Ascending aorta (tissue), 2 donors: Measurements from ENCODE around the gene PDGFD. TPM values are rescaled to one million over a fixed set of nuclear protein-coding genes. Genes with fewer than 3 reads are reported as not detected.

Experiments
- DNase-seq, 2 donors: peaks; one replicate each; pipeline ENCODE4 v3.0.0-alpha.2; 2019; ENCODE audit warnings: low spot score in 2 of 2
- H3K27ac ChIP-seq, 2 donors: fragments of 200-600 bp; sonication (generic); one replicate each; pipeline ENCODE4 v1.5.1; 2016 to 2017; ENCODE audit warnings: mild to moderate bottlenecking in 1 of 2
- H3K27me3 ChIP-seq: fragments of 200-600 bp; sonication (generic); one replicate; pipeline ENCODE4 v1.5.1; 2017
- H3K36me3 ChIP-seq, 2 donors: fragments of 200-600 bp; sonication (generic); one replicate each; pipeline ENCODE4 v1.5.1; 2016
- H3K4me1 ChIP-seq, 2 donors: fragments of 200-600 bp; sonication (generic); one replicate each; pipeline ENCODE4 v1.5.1; 2016 to 2017; ENCODE audit warnings: mild to moderate bottlenecking in 1 of 2
- H3K4me3 ChIP-seq, 2 donors: fragments of 200-600 bp; sonication (generic); one replicate each; pipeline ENCODE4 v1.5.1; 2016 to 2017; ENCODE audit warnings: mild to moderate bottlenecking in 1 of 2
- H3K9me3 ChIP-seq, 2 donors: fragments of 200-600 bp; sonication (generic); one replicate each; pipeline ENCODE4 v1.5.1; 2016
- CTCF ChIP-seq, 3 experiments: fragments of 200-600 bp in 2 of 3; fragments of 450-650 bp in 1 of 3; sonication (generic) in 2 of 3; IDR thresholded peaks; one replicate each; pipeline ENCODE4 v1.5.1; 2016 to 2019; ENCODE audit warnings: antibody characterized with exemption in 3 of 3, mild to moderate bottlenecking in 1 of 3, moderate library complexity in 1 of 3
- intact Hi-C: fragments of 100-400 bp; cut with DNase I; formaldehyde crosslinking; loops from one replicate; pipeline ENCODE4 v1.15.1; 2023
- total RNA-seq: library from RNA; depleted of rRNA; stranded (reverse); fragments of >200 nt; gene quantifications from one replicate; pipeline ENCODE4 v1.1.0, GENCODE V29; 2016

The PDGFD gene
- total RNA-seq, 1 donor from 2014 or later = 50.6 TPM

DNA sequence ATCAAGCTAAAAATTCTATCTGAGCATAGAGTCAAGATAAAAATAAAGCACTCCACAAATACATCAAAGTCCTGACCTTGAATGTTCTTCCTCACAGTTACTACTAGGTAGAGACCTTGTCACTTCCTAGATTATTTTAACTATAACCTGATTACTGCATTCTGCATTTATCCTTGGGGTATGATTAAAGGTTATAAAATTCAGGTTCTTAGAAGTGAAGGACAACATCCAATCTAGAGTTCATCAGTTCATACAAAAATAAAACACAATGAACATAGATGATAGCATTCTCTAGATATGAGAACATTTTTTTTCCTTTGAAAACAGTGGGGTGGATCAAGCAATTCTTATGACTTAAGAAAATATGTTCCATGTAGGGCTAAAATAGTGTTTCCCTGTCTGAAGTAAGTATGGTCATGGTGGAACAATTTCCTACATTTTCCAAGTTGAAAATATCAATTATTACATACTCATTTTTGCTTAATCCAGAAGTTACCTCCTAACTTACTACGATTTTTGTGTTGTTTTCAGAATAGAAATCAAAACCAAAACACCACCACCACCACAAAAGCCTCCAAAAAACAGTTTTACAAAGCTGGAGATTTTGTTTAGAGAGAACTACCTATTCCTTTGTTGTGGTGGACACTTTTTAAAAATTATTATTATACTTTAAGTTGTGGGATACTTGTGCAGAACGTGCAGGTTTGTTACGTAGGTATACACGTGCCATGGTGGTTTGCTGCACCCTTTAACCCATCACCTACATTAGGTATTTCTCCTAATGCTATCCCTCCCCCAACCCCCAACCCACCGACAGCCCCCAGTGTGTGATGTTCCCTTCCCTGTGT, 239.6 kb downstream of the PDGFD start:
- DNase-seq = no peak
- intact Hi-C loops = loop anchor here (10.0 kb wide), 1 partner anchor 240 kb away; no protein-coding TSS in a partner anchor

GRCh38 chr11:103923451-103923931, 240.5 kb downstream of the PDGFD start:
- no peak for DNase-seq
- TF ChIP-seq CTCF (IDR thresholded peaks at IDR 0.05) = no peak
- no peaks in the 10 kb centered on the region for H3K4me1 ChIP-seq
- intact Hi-C loops = loop anchor here (10.0 kb wide), 1 partner anchor 239 kb away; no protein-coding TSS in a partner anchor
- H3K27ac ChIP-seq = peak overlapping the region in 1 of 2 donors; percentile 45
- H3K9me3 ChIP-seq = no peaks in the 10 kb centered on the region
- H3K36me3 ChIP-seq = no peaks in the 10 kb centered on the region
- no peaks in the 10 kb centered on the region for H3K27me3 ChIP-seq
- no peak overlapping the region for H3K4me3 ChIP-seq

More for the DNA sequence above, 239.6 kb downstream of the PDGFD start:
- Histone ChIP-seq H3K4me1 (no peaks in the 10 kb centered on the region), H3K27me3 (no peaks in the 10 kb centered on the region), H3K36me3 (no peaks in the 10 kb centered on the region), H3K27ac (peak overlapping the region in 1 of 2 donors; percentile 45), H3K4me3 (no peak overlapping the region), H3K9me3 (no peaks in the 10 kb centered on the region)
- TF ChIP-seq CTCF (IDR thresholded peaks at IDR 0.05) = no peak

GRCh38 chr11:103920933-103921332, 243.0 kb downstream of the PDGFD start:
- Histone ChIP-seq H3K4me3 (no peak overlapping the region), H3K27me3 (no peaks in the 10 kb centered on the region), H3K4me1 (no peaks in the 10 kb centered on the region), H3K27ac (no peak overlapping the region), H3K9me3 (no peaks in the 10 kb centered on the region), H3K36me3 (no peaks in the 10 kb centered on the region)
- no peak for TF ChIP-seq CTCF (IDR thresholded peaks at IDR 0.05)
- no peak for DNase-seq
- intact Hi-C loops = loop anchor here (10.0 kb wide), 1 partner anchor 236 kb away; no protein-coding TSS in a partner anchor

GRCh38 chr11:103920449-103920848, 243.5 kb downstream of the PDGFD start:
- Histone ChIP-seq H3K4me3 (no peak overlapping the region), H3K9me3 (peaks cover 0 to 4% of the 10 kb centered on the region in 2 donors), H3K27me3 (no peaks in the 10 kb centered on the region), H3K27ac (no peak overlapping the region), H3K4me1 (no peaks in the 10 kb centered on the region), H3K36me3 (no peaks in the 10 kb centered on the region)
- no peak for TF ChIP-seq CTCF (IDR thresholded peaks at IDR 0.05)
- intact Hi-C loops = loop anchor here (10.0 kb wide), 1 partner anchor 236 kb away; no protein-coding TSS in a partner anchor
- DNase-seq = no peak

GRCh38 chr11:103910721-103911120, 253.2 kb downstream of the PDGFD start:
- Histone ChIP-seq H3K9me3 (peaks cover 0 to 18% of the 10 kb centered on the region in 2 donors), H3K27me3 (no peaks in the 10 kb centered on the region), H3K36me3 (no peaks in the 10 kb centered on the region), H3K4me3 (no peak overlapping the region), H3K4me1 (no peaks in the 10 kb centered on the region), H3K27ac (no peak overlapping the region)
- intact Hi-C loops = no loop called here
- no peak for DNase-seq
- no peak for TF ChIP-seq CTCF (IDR thresholded peaks at IDR 0.05)
